T-helper 9 cell (primary cell): ENCODE results near the gene TRIM7.
"Not testable (repeated sequence)": the region's sequence is repeated elsewhere in the genome, so short reads cannot be mapped to it uniquely, and the experiment has no call there.

Experiments used
- DNase-seq: peaks from one replicate; pipeline ENCODE4 v3.0.0-alpha.2; 2020

TRIM7 gene

GRCh38 chr5:181149806-181150733 lies 54.9 kb downstream of the TRIM7 start:
- DNase-seq, result no peak

- DNase-seq, result no peak
Measured at GRCh38 chr5:181149355-181149754, 55.6 kb downstream of the TRIM7 start.

GRCh38 chr5:181146927-181147636 lies 57.9 kb downstream of the TRIM7 start, which contains the start of gene OR2V2:
Gene OR2V2, plus strand, starts transcription at chr5:181147586. Its CDS starts 7,357 bp downstream, at chr5:181154943.
- DNase-seq, result not testable (repeated sequence)

GRCh38 chr5:181145133-181145532 lies 59.9 kb downstream of the TRIM7 start:
- no peak for DNase-seq
